ENCODE measurements around the gene MCTP1. TPM values are rescaled to one million over a fixed set of nuclear protein-coding genes. Genes with fewer than 3 reads are reported as not detected.

MCTP1 gene
- total RNA-seq, 2 donors from 2014 or later: 22.1 to 256 TPM

- Histone ChIP-seq H3K27me3 (replicated peaks; ENCODE audit: insufficient read depth) (no peaks in the 10 kb centered on the region), H3K36me3 (no peaks in the 10 kb centered on the region), H3K4me1 (ENCODE audit: control insufficient read depth in 1 of 2, low read depth in 2 of 2) (no peaks in the 10 kb centered on the region), H3K27ac (no peak overlapping the region), H3K4me3 (no peak overlapping the region), H3K9me3 (no peaks in the 10 kb centered on the region)
- no peak for TF ChIP-seq CTCF (IDR thresholded peaks at IDR 0.05)
- ATAC-seq (ENCODE audit: insufficient number of reproducible peaks, low FRiP score, low read depth): no peak
- no peak for DNase-seq (ENCODE audit: low spot score)
These were observed 601.9 kb downstream of the MCTP1 start for GRCh38 chr5:94682814-94683520.

- H3K9me3 ChIP-seq: no peaks in the 10 kb centered on the region
- DNase-seq (ENCODE audit: low spot score): no peak
- H3K4me1 ChIP-seq (ENCODE audit: control insufficient read depth in 1 of 2, low read depth in 2 of 2): no peaks in the 10 kb centered on the region
- H3K36me3 ChIP-seq: no peaks in the 10 kb centered on the region
- H3K27ac ChIP-seq: no peak overlapping the region
- no peaks in the 10 kb centered on the region for H3K27me3 ChIP-seq (replicated peaks; ENCODE audit: insufficient read depth)
- no peak for TF ChIP-seq CTCF (IDR thresholded peaks at IDR 0.05)
- H3K4me3 ChIP-seq: no peak overlapping the region
- ATAC-seq (ENCODE audit: insufficient number of reproducible peaks, low FRiP score, low read depth): no peak
These were observed 608.8 kb downstream of the MCTP1 start for GRCh38 chr5:94675965-94676618.

GRCh38 chr5:94674490-94675382 is 610.2 kb downstream of the MCTP1 start:
- TF ChIP-seq CTCF (IDR thresholded peaks at IDR 0.05): no peak
- no peak for ATAC-seq (ENCODE audit: insufficient number of reproducible peaks, low FRiP score, low read depth)

GRCh38 chr5:94672746-94673145 is 612.1 kb downstream of the MCTP1 start:
- Histone ChIP-seq H3K27me3 (replicated peaks; ENCODE audit: insufficient read depth) (no peaks in the 10 kb centered on the region), H3K9me3 (no peaks in the 10 kb centered on the region), H3K4me3 (no peak overlapping the region), H3K4me1 (ENCODE audit: control insufficient read depth in 1 of 2, low read depth in 2 of 2) (no peaks in the 10 kb centered on the region), H3K36me3 (no peaks in the 10 kb centered on the region), H3K27ac (no peak overlapping the region)
- TF ChIP-seq CTCF (IDR thresholded peaks at IDR 0.05): no peak
- no peak for ATAC-seq (ENCODE audit: insufficient number of reproducible peaks, low FRiP score, low read depth)
- no peak for DNase-seq (ENCODE audit: low spot score)

More at GRCh38 chr5:94674490-94675382, 610.2 kb downstream of the MCTP1 start:
- Histone ChIP-seq H3K4me1 (ENCODE audit: control insufficient read depth in 1 of 2, low read depth in 2 of 2) (no peaks in the 10 kb centered on the region), H3K36me3 (no peaks in the 10 kb centered on the region), H3K27me3 (replicated peaks; ENCODE audit: insufficient read depth) (no peaks in the 10 kb centered on the region), H3K4me3 (no peak overlapping the region), H3K27ac (no peak overlapping the region), H3K9me3 (no peaks in the 10 kb centered on the region)
- no peak for DNase-seq (ENCODE audit: low spot score)

- ATAC-seq (ENCODE audit: insufficient number of reproducible peaks, low FRiP score, low read depth) (no peak), DNase-seq (ENCODE audit: low spot score) (no peak)
- Histone ChIP-seq H3K27me3 (replicated peaks; ENCODE audit: insufficient read depth) (no peaks in the 10 kb centered on the region), H3K4me1 (ENCODE audit: control insufficient read depth in 1 of 2, low read depth in 2 of 2) (no peaks in the 10 kb centered on the region), H3K27ac (no peak overlapping the region), H3K36me3 (no peaks in the 10 kb centered on the region), H3K9me3 (no peaks in the 10 kb centered on the region), H3K4me3 (no peak overlapping the region)
- TF ChIP-seq CTCF (IDR thresholded peaks at IDR 0.05): no peak
These were observed 614.2 kb downstream of the MCTP1 start for GRCh38 chr5:94670726-94671125.
